GM18861 (cell line): Measurements from ENCODE around the gene SCAND1.
"Not testable (repeated sequence)": the region's sequence is repeated elsewhere in the genome, so short reads cannot be mapped to it uniquely, and the experiment has no call there.

Experiments
- ATAC-seq: cut with Tn5 transposase; IDR thresholded peaks from one replicate; pipeline ENCODE4 v1.9.1; 2021; ENCODE audit not compliant: unreplicated experiment

Gene SCAND1

GRCh38 chr20:35954200-35954906 lies at the start of gene SCAND1:
TSS of gene SCAND1 (minus strand) at chr20:35954502. CDS start at chr20:35954284, 218 bp downstream.
- ATAC-seq: peak; percentile 82

DNA sequence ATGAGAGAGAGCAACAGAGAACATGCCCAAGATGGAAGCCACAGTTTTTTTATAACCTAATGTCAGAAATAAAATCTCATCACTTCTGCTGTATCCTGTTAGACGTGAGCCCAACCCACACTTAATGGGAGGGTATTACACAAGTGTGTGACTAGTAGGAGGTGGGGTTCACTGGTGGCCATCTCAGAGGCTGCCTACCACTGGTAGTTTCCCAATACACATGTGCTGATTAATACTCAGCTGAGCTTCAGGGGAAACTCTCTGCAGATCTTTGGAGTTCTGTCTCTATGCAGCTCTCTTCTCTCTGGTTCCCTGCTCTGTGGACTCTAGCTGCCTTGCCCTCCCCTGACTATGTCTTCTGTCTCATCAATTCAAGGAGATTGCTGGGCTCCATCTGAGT lies 49.7 kb upstream of the SCAND1 start:
- ATAC-seq: no peak

DNA sequence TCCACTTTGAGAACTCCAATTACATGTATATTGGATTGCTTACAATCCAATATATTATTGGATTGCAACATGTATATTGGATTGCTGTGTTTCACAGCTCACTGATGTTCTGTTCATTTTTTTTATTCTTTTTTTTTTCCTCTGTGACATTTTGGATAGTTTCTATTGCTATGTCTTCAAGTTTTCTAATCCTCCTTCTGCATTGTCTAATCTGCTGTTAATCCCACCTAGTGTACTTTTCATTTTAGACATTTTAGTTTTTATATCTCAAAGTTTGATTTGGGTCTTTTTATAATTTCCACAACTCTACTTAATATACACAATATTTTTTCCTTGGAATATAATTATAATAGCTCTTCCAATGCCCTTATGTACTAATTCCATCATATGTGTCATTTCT lies 48.6 kb upstream of the SCAND1 start:
- ATAC-seq: no peak

DNA sequence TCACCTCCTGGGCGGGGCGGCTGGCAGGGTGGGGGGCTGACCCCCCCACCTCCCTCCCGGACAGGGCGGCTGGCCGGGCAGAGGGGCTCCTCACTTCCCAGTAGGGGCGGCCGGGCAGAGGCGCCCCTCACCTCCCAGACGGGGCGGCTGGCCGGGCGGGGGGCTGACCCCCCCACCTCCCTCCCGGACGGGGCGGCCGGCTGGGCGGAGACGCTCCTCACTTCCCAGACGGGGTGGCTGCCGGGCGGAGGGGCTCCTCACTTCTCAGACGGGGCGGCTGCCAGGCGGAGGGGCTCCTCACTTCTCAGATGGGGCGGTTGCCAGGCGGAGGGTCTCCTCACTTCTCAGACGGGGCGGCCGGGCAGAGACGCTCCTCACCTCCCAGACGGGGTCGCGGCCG lies 47.0 kb upstream of the SCAND1 start:
- not testable (repeated sequence) for ATAC-seq

GRCh38 chr20:35996492-35996891 lies 42.2 kb upstream of the SCAND1 start:
- not testable (repeated sequence) for ATAC-seq

- ATAC-seq: no peak
These were observed 40.7 kb upstream of the SCAND1 start for GRCh38 chr20:35994994-35995453.

DNA sequence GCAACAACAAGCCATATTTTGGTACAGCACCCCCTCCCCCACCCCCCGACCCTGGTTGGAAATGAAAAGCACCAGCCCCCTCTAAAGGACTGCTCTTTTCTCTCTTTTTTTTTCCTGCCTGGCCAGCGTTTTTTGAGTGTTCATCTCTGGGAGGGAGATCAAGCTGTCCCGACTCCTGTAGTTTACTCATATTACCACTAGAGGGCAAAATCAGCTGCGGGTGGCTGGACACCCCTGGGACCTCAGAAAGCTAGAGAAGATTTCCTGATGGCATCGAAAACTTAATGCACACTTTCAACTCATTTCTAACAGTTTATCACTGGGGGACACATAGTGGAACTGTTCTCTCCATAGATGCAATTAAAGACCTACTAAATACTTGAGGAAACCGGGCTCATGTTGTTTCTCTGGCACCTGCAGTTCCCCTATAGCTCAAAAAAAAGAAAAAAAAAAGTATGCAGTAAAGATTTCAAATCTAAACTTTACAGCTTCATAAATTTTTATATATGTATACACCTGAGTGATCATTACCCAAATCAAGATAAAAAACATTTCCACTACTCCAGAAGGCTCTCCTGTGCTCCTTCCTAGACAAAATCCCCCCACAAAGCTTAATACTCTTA lies 38.5 kb upstream of the SCAND1 start:
- ATAC-seq: no peak

GRCh38 chr20:35991142-35991771 lies 37.0 kb upstream of the SCAND1 start:
- no peak for ATAC-seq

- ATAC-seq: no peak
These were observed 34.7 kb upstream of the SCAND1 start for GRCh38 chr20:35988910-35989463.

- ATAC-seq: no peak
These were observed 31.5 kb upstream of the SCAND1 start for GRCh38 chr20:35985806-35986205.

- ATAC-seq: no peak
These were observed 30.1 kb upstream of the SCAND1 start for GRCh38 chr20:35984382-35984781.

DNA sequence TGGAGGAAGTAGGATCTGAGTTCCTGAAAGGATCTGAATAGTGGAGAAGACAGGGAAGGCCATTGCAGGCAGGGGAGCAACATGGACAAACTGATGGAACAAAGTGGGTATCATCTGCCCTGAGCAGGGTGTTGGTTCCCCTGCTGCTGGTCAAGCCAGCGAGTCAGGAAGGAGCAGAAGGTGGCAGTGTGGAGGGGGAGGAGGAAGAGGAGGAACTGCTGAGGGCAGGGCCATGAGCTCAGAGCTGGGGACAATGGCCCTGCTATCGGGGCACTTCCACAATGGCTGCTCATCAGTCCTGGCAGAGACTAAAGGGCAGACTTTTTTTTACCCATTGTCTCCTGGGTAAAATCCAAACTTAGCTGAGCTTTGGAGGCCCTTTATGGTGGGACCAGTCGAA lies 27.7 kb upstream of the SCAND1 start:
- no peak for ATAC-seq

- ATAC-seq: no peak
These were observed 25.2 kb upstream of the SCAND1 start for GRCh38 chr20:35979544-35979943.

GRCh38 chr20:35978041-35978513 lies 23.8 kb upstream of the SCAND1 start:
- ATAC-seq: no peak

DNA sequence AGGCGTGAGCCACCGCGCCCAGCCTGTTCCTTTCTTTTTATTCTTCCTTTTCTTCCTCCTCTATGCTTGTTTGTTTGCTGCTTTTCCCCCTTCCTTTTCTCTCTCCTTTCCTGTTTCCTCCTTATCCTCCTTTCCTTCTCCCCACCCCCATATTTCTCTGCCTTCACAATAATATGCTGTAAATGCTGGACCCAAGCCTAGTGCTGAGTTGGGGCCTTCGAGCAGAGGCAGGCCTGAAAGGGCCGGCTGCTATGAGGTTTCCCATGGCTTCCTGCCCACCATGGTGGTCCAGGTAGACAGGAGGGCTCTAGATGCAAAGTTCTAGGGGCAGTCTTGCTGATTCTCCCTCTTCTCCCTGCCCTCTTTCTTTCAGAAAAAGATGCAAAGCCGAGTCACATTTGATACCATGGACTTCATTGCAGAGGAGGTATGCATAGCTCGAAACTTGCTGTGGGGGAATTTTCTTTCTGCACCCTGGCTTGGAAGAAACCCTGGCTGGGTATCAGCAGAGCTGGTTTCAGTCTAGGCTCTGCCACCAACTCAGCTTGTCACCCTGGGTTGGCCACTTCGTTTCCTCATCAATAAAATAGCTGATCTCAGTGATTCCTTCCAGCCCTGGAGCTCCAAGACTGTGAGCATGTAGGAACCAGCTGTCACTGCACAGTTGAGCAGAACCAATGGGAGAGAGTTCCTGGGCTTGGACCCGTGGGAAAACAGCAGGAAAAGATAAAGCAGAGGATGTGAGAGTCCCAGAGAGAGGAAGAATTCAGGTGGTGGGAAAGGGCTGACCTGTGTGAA lies 21.5 kb upstream of the SCAND1 start:
- ATAC-seq: no peak

DNA sequence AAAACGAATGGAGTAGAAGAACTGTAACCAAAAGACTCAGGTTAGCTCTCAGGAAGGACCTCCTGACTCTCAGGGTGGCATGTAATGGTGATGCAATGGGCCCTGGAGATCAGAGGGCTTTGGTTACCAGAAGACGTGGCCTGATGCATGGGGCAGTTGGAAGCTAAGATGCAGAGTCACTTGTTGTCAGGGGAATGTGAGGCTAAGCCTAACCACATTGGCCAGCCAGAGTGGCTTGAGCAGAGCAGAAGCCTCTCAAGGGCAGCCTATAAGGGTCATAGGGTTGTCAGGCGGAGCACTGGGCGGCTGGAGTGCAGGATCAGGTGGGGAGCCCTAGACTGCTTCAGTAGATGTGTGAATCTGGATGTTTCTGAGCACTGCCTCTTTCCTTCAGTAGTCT lies 20.0 kb upstream of the SCAND1 start:
- ATAC-seq: no peak

DNA sequence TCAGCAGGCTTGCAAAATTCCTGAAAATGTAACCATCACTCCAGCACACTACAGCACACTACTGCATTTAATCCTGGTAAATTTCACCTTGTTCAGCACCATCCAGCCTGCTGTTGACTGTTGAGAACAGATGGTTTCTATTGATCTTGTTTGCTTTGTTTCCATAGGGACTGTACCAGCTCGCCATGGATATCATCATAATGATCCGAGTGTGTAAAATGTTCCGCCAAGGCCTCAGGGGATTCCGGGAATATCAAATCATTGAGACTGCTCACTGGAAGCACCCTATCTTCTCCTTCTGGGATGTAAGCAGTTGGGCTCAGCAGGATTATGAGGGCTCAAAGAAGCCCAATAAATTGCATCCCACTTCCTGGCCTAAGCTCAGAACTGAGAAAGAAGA lies 18.2 kb upstream of the SCAND1 start:
- no peak for ATAC-seq

GRCh38 chr20:35971981-35972380 lies 17.7 kb upstream of the SCAND1 start:
- no peak for ATAC-seq

GRCh38 chr20:35968930-35969329 lies 14.6 kb upstream of the SCAND1 start:
- no peak for ATAC-seq

GRCh38 chr20:35967979-35968640 lies 13.8 kb upstream of the SCAND1 start, which contains the start of gene CNBD2:
TSS of gene CNBD2 (plus strand) at chr20:35968590. CDS start at chr20:35968763, 173 bp downstream.
- ATAC-seq: no peak
